Fibroblast of skin of back (primary cell): ENCODE results near the gene HES1.
"Not testable (repeated sequence)": the region's sequence is repeated elsewhere in the genome, so short reads cannot be mapped to it uniquely, and the experiment has no call there.

ENCODE experiments used
- DNase-seq: peaks from one replicate; pipeline ENCODE4 v3.0.0-alpha.2; 2013

HES1 gene

GRCh38 chr3:194128202-194128918, 7.6 kb upstream of the HES1 start:
- DNase-seq, result peak; percentile 45

GRCh38 chr3:194128919-194129295, 7.0 kb upstream of the HES1 start:
- not testable (repeated sequence) for DNase-seq

- DNase-seq, result peak; percentile 20
Measured at GRCh38 chr3:194129581-194130133, 6.3 kb upstream of the HES1 start.

GRCh38 chr3:194130188-194130587, 5.8 kb upstream of the HES1 start:
- no peak for DNase-seq

GRCh38 chr3:194130807-194131589, 5.0 kb upstream of the HES1 start:
- DNase-seq, result no peak

- no peak for DNase-seq
Measured at GRCh38 chr3:194132465-194133286, 3.3 kb upstream of the HES1 start.

GRCh38 chr3:194133661-194134230, 2.2 kb upstream of the HES1 start:
- DNase-seq, result peak; percentile 58

- no peak for DNase-seq
Measured at GRCh38 chr3:194134231-194134756, 1.7 kb upstream of the HES1 start.

- DNase-seq, result peak; percentile 98
Measured at GRCh38 chr3:194134757-194135515, 1.0 kb upstream of the HES1 start.

- no peak for DNase-seq
Measured at GRCh38 chr3:194135516-194135805, 487 bp upstream of the HES1 start.

GRCh38 chr3:194136519-194137007, 615 bp downstream of the HES1 start:
- DNase-seq, result no peak

GRCh38 chr3:194137008-194137505, 1.1 kb downstream of the HES1 start:
- peak; percentile 83 for DNase-seq

- DNase-seq, result peak; percentile 25
Measured at GRCh38 chr3:194137506-194138474, 1.8 kb downstream of the HES1 start.

GRCh38 chr3:194138732-194139070, 2.8 kb downstream of the HES1 start:
- DNase-seq, result no peak

- peak; percentile 85 for DNase-seq
Measured at GRCh38 chr3:194139071-194139813, 3.3 kb downstream of the HES1 start.

GRCh38 chr3:194139814-194140391, 4.0 kb downstream of the HES1 start:
- peak; percentile 13 for DNase-seq

GRCh38 chr3:194140520-194141414, 4.8 kb downstream of the HES1 start:
- DNase-seq, result peak; percentile 83
